Measurements from ENCODE around the gene PRKCA.

The PRKCA gene

GRCh38 chr17:66493283-66494019 lies 191.0 kb downstream of the PRKCA start:
- no peak for DNase-seq

DNA sequence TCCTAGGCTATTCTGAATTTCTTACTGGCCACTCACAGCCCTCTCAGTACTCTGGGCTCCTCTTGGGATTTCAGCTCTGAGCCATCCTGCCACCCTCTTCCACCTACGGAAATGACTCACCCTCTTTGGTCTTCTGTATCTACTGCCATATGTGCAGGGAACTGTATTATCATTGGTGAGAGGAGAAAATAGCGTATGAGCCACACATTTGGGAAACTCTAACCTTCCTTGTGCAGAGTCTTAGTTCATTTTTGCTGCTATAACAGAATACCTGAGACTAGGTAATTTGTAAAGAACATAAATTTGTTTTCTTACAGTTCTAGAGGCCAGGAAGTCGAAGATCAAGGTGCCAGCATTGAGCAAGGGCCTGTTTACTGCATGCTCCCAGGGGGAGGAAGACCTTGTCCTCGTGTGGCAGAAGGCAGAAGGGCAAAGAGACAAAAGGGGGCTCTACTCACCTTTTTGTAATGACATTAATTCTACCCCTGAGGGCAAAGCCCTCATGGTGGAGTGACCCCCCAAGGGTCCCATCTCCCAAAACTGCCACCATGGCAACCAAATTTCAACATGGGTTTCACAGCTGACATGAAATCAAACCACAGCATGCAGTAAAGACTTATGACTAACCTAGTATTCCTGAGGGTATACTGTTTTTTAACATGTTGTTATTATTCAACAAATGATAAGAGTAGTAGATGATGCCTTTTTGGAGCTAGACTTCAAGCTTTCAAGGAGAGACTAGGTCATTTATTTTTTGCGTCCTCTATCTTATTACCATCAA lies 191.8 kb downstream of the PRKCA start:
- no peak for DNase-seq

- no peak for DNase-seq
Observed at GRCh38 chr17:66495035-66495434, 192.6 kb downstream of the PRKCA start.

GRCh38 chr17:66496306-66496705 lies 193.9 kb downstream of the PRKCA start:
- no peak for DNase-seq

DNA sequence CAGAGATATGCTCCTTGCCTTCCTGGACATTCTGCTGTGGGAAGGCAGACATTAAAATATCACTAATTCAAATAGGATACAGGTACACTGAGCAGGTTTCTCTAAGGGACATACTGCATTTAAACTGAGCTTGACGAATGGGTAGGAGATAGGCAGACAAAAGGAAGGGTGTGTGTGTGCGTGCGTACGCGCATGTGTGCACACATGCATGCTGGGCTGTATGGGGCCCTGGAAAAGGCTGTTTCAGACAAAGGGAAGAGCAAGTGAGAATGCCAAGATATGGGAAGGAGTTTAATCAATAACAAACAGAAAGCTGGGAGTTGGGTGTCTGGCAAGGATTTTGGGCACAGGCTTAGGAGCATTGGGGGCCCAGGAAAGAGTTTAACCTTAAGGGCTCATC lies 196.2 kb downstream of the PRKCA start:
- no peak for DNase-seq

- DNase-seq: no peak
Observed at GRCh38 chr17:66506641-66507040, 204.2 kb downstream of the PRKCA start.

DNA sequence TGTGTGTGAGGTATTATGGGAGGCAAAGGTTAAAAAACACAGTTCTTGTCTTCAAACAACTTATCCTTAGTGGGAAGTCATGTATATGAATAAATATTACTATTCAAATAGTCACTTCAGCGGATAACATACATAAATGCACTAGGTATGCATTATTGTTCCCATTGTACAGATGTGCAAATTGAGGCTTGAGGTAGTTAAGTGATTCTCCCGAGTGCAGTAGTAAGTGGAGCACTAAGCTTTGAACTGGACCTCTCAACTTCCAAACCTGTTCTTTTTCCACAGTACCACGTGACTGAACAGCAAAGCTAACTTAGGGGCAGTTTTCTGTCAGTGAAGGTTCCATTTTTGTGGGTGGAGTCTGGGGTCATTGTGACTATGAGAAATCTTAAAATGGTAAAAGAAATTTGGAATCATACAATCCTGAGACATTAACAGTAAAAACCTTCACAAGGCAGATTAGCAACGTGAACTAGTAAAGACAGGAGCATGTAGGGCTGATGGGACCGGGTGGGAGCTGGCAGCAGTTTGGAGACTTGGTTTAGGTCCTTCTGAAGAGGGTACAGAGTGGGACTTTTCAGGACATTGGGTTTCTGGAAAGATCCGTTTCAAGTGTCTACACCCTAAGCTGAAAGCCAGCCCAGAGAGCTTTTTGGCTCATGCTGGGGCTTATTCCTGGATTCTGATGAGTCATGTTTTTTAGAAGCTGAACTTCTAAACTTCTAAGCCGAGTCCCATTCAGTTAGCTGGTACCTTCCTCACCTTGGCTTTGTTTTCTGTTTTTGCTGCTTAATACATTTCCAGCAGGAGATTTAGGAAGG lies 204.9 kb downstream of the PRKCA start:
- DNase-seq: no peak

DNA sequence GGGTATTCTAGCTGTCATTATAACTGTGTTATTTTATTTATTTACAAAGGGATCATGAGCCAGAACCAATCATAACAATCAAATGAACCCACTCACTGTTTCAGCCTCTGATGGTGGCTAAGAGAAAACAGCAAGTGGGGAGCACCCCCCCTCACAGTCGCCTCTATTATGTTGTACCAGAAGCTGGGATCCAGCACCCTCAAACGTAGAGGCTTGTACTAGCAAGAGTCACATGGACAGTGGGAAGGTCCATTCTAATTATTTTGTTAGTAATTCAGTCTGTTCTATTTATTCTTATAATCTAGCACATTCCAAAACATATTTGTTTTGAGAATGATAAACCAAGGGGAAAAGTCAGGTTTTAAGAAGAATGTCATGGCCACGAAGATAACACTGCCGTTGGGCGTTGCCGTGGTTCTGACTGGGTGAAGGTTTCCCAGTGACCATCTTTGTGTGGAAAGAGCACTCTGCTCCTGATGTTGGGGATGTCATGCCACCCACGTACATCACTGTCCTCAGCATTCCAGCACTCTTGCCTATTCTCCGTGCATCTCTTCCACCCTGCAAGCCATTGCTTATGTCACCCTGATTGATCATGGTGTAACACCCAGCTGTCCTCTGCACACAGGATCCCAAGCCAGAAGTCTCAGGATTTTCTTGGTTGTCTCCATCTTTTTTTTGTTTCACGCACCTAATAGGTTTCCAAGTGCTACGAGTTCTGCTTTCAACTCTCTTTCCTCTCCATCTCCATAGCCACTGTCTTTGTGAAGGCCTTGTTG lies 205.8 kb downstream of the PRKCA start:
- no peak for DNase-seq

GRCh38 chr17:66508896-66509844 lies 206.8 kb downstream of the PRKCA start:
- no peak for DNase-seq

DNA sequence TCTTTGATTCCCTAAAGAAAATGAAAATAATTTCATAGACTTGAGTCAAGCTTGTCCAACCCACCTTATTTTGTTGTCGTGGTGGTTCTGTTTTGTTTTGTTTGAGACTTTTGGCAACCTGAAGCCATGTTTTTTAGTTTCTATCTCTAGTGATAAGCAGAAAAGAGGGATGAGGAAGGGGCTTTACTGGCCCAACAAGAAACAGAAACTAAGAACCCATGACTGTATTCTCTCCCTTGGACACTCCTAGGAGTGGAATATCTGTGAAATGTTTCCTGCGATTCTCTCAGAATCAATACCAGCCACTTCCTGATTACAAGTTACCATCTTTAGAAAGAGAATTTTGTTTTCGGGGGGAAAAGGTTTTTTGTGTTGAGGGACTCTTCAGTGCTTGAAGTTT lies 207.5 kb downstream of the PRKCA start:
- DNase-seq: no peak

GRCh38 chr17:66511135-66511534 lies 208.7 kb downstream of the PRKCA start:
- no peak for DNase-seq

DNA sequence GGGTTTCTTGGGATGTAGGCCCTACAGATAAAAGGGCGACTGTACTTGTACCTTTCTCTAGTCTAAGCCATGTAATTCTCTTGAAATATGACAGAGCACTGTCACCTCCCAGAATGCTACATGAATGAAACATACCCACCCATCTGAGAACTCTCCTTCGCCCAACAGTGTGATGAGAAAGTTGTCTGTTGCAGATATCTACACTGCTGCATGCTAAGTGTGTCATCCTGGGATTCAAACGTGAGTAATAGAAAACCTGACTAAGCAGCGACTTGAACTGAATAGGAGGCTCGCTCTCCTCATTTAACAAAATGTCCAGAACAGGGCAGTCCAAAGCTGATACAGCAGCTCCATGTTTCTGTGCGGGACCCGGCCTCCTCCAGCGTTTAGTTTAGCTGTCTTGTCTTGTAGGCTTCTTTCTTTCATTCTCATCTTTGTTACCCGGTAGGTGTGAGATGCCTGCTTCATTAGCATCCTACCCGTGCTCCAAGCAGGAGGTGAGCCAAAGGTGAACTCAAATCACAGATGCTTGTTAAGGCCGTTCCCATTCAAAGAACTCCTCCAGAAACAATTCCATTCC lies 211.9 kb downstream of the PRKCA start:
- no peak for DNase-seq

DNA sequence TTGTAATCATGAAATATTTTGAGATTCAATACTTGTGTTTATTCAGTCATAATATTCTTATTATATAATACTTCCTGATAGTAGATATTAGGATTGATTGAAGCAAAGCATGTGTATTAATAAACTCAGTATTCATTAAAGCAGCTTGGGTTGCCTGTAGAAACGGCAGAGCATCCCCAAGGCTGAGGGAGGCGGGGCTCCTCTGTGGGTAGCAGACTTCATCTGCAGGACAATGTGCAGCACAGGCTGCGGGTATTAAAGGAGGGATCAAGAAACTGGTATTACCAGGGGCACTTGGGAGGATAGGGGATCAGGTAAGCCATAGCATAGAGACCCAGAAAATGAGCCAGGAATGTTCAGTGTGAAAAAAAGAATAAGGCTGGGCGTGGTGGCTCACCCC lies 213.6 kb downstream of the PRKCA start:
- no peak for DNase-seq

DNA sequence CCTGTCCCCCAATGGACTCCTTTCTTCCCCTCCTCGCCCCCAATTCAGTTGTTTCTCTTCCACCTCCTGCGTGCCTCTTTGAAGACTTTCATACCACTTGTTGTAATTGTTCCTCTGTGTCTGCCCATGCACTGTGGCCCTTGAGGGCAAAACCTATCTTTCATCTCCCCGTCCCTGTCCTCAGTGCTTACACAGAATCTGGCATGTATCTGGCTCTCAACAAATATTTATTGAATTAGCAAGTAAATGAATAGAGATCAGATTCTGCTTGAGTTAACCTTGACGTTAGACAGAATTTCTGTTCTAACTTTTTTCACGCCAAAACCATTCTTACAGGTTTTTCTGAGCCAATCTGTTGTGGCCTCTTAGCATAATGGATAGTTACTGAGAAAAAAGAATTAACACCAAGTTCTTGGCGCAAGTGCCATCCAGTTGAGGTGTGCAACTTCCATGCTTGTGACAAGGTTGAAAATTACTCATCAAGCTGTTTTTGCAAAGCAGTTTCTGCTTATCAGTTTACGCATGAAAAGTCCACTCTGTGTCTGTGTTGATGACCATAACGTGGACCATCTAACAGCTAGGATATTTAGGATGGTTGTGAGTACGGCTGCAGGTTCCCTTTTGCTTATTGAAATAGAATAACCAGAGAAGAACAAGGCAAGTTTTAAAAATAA lies 215.1 kb downstream of the PRKCA start:
- DNase-seq: no peak

DNA sequence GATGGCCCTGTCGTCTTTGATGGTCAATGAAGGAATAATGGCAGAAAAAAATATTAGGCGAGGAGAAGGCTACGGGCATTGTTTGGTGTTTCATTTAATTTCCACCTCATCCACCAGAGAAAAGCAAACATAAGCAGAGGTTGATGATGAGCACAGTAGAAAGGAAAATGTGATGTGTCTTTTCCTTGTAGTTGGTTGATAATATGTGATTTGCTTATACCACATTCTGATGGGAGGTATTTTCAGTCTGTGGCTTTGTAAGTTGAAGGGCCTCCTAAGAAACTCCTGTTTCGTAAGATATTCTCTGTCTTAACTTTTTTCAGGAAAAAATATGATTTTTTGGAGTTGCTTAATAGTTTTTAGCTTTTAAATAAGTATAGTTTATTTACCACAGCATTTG lies 215.7 kb downstream of the PRKCA start:
- no peak for DNase-seq

DNA sequence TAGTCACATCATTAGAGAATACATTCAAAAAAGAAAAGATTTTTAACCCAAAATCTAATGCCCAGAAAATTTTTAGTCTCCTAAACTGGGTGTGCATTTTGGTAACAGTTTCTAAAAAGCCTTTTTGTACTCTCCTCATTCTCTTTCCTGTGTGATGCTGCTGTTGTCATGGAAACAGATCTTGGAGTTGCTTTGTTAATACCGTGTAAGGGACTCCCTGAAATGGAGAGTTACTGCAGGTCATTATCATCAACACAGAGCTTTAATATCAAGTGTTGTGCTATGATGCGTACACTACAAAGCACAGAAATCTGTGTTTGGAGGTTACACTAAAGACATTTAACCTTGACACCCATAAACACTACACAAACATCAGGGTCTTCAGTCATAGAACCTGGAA lies 216.3 kb downstream of the PRKCA start:
- DNase-seq: no peak

DNA sequence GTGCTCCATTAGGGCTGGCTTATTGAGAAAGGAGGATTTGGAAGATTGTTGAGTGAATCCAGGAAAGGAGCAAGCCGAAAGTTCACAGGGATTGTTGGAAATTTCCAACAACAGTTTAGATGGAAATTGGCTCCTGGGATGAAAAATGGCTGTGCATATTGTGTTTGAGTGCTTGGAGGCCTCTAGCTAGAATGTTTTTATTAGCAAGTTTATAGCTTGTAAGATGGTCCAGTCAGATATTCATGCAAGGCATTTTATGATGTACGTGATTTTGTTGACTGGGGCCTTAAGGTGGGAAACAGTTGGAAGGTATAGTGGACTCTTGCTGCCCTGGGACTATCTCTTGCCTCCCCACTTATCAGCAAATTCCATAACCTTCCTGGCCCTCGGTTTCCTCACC lies 216.7 kb downstream of the PRKCA start:
- DNase-seq: no peak

DNA sequence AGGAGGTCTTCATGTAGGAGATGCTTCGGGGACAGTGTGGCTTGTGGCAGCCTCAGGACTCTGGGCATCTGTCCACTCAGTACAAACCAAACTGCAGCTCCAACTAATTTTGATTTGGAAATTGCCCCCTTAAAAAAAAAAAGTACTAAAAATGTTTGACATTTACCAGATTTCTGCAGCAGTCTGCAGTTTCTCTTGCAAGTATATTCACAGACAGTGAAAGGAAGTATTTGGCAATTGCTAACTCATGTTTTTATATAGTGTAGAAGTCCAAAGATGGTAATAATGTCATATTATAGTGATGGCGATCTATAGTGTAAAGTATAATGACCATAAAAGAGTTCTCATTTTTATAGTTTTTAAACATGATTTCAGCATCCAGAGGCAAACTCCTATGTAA lies 218.6 kb downstream of the PRKCA start:
- no peak for DNase-seq

DNA sequence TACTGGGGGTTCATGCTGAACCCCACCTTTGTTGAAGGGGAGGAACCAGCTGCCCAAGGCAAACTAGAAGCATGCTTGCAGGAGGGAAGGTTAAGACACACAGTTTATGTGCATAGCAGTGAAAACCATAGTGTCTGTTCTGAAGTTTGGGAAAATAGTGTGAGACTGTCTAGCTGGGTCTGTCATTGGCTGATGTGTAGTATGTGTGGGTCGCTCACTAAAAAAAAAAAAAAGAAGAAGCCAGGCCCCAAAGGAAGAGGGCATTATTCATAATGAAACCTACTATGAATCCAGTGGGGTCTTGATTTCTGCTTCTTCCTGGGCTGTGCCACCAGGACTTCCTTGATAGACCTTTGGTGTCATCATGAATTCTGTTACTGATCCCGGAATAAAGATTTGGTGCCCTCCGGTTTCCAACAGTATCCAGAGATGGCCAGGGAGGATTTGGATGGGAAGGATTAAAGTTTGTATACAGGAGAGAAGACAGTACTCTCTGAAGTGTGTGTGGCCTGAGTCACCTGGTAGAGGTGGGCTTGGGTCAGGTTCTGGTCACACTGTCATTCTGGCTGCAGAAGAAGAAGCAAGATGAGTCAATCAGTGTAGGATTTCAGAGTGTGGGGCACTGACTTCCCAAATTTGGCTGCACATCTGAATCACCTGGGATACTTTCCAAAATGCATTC lies 220.3 kb downstream of the PRKCA start:
- no peak for DNase-seq
